GM12801 (cell line): Measurements from ENCODE around the gene C11orf71.

Experiments used
- CTCF ChIP-seq: IDR thresholded peaks from one replicate; pipeline ENCODE4 v1.5.1; 2011; ENCODE audit warnings: control low read depth; ENCODE audit not compliant: insufficient read length; ENCODE audit errors: extremely low read depth

C11orf71 gene

DNA sequence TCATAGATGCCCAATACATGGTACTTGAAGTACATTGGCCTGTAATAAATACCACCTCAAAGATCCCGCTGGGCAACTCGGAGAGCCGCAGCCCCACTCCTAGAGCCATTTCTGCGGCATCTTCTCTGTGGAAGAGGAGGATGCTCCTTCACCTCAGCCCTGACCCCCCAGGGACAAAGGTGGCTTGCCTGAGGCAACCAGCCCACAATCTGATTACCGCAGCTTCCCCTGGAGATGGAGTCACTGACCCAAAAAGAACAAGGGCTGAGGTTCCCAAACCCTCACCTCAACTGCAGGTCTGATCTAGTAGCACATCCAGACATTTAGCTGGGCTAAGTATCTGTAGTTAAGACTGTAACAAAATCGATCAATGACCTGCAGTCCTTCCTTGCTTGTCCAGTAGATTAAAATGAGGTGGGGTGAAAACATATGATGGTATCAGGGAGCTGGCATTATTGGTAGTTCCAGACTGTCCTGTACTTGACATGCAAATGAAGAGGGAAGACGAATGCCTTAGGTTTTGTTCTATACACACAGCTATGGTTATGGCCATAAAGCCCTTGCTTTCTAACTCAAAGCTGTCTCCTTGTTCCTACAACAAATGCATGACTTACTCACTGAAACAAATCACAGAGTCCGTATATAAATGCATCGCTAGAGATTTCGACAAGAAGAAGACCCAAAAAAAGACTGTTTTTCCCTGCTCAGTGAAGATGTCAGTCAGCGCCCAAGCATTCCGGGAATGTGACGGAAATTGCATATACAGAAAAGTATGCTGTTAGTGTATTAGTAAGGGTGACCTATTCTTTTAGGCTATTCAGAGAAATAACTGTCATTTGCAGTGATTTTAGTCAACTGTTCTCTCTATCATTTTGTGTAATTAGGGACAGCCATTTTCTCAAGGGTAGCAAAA lies 33.7 kb downstream of the C11orf71 start:
- no peak for TF ChIP-seq CTCF

- TF ChIP-seq CTCF, result no peak
These were observed 37.4 kb downstream of the C11orf71 start for GRCh38 chr11:114362958-114363357.

DNA sequence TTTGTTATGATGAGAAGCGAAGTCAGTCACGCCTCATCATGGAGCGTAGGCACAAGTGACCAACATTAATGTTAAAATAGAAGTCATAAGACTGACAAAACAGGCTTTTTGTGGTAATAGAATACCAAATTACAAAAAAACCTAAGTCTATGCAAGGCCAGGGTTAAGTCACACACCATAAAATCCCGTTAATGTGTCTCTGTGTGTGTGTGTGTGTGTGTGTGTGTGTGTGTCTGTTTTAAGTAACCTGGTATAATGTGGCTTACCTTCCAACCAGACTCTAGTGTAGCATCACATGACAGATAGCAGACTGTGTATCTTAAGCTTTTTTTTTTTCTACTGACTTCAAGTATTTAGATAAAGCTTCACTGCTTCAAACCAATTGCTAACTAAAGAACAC lies 38.0 kb downstream of the C11orf71 start:
- no peak for TF ChIP-seq CTCF

GRCh38 chr11:114359342-114359741 lies 41.0 kb downstream of the C11orf71 start:
- no peak for TF ChIP-seq CTCF

DNA sequence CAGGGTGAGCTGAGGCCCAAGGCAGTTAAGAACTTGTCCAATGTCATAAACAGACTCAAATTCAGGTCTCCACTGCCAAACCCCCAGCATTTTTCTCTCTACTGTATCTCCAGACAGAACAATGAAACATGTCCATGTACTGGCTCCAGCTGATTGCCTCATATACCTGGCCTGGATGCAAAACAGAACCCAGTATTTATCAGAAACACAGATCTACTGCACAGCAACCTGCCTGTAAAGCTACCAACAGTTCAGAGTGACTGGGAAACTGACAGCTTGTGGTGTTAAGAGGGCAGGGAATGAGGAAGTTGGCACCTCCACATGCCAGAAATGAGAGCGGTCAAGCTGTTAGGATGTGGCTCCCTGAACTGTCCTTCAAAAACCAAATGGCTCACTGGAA lies 41.6 kb downstream of the C11orf71 start:
- no peak for TF ChIP-seq CTCF

GRCh38 chr11:114354076-114354475 lies 46.2 kb downstream of the C11orf71 start:
- no peak for TF ChIP-seq CTCF

- no peak for TF ChIP-seq CTCF
These were observed 46.9 kb downstream of the C11orf71 start for GRCh38 chr11:114353443-114353842.
